ENCODE measurements around the gene CCNDBP1.

DNA sequence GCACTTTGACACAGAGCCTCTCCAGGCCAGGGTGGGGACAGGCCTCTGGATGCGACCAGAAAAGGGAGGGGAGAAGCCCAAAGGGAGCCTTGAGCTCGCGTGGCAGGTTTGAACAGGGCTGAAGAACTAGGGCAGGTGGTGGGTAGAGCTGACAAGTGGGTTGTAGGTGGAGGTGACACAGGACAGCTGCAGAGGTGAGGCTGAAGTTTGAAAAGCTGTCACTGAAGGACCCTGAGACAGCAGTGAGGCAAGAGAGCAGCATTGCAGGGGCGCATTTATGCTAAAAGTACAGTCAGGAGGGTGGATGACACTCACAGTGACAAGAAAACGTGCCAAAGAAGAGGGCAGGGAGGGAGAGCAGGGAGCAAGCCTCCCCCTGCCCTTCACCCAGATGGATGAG is 57.4 kb downstream of the CCNDBP1 start:
- TF ChIP-seq, protein P1, sequence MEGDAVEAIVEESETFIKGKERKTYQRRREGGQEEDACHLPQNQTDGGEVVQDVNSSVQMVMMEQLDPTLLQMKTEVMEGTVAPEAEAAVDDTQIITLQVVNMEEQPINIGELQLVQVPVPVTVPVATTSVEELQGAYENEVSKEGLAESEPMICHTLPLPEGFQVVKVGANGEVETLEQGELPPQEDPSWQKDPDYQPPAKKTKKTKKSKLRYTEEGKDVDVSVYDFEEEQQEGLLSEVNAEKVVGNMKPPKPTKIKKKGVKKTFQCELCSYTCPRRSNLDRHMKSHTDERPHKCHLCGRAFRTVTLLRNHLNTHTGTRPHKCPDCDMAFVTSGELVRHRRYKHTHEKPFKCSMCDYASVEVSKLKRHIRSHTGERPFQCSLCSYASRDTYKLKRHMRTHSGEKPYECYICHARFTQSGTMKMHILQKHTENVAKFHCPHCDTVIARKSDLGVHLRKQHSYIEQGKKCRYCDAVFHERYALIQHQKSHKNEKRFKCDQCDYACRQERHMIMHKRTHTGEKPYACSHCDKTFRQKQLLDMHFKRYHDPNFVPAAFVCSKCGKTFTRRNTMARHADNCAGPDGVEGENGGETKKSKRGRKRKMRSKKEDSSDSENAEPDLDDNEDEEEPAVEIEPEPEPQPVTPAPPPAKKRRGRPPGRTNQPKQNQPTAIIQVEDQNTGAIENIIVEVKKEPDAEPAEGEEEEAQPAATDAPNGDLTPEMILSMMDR (IDR thresholded peaks at IDR 0.05): no peak
- TF ChIP-seq POLR2A (IDR thresholded peaks at IDR 0.05): no peak

All from heart left ventricle (tissue), 13 donors.